Measurements from ENCODE around the gene SYT15.
"Not testable (repeated sequence)": the region's sequence is repeated elsewhere in the genome, so short reads cannot be mapped to it uniquely, and the experiment has no call there.

GRCh38 chr10:46634698-46635097 is 55.8 kb downstream of the SYT15 start:
- TF ChIP-seq POLR2A, POU2F2, POLR2AphosphoS5 (IDR thresholded peaks at IDR 0.05; ENCODE audit: low read depth, low read length): not testable (repeated sequence)

Data from GM12891 (cell line).